Bronchial epithelial cell (primary cell): Measurements from ENCODE around the gene PHACTR3. TPM values are rescaled to one million over a fixed set of nuclear protein-coding genes. Genes with fewer than 3 reads are reported as not detected.

Experiments
- DNase-seq: peaks from one replicate; pipeline ENCODE4 v3.0.0-alpha.2; 2010; ENCODE audit warnings: low read depth
- FAIRE-seq: peaks from 2 replicates; lab custom pipeline; 2011; peaks lifted over from hg19 to GRCh38; lab: Jason Lieb, UNC
- H3K27me3 ChIP-seq: 2 replicates; pipeline ENCODE4 v1.5.1; 2011; ENCODE audit warnings: low read length; ENCODE audit not compliant: control insufficient read depth, insufficient read depth
- H3K36me3 ChIP-seq: 2 replicates; pipeline ENCODE4 v1.5.1; 2011; ENCODE audit warnings: low read length; ENCODE audit not compliant: control insufficient read depth, insufficient read depth
- H3K4me3 ChIP-seq: 2 replicates; pipeline ENCODE4 v1.5.1; 2011; ENCODE audit warnings: mild to moderate bottlenecking, low read depth, low read length, control low read depth
- total RNA-seq: library from RNA; depleted of rRNA; stranded (reverse); fragments of >200 nt; gene quantifications from 2 replicates; pipeline ENCODE4 v1.2.1, GENCODE V29; 2014
- TF ChIP-seq, protein P1 (sequence below): IDR thresholded peaks from 2 replicates; pipeline ENCODE4 v1.5.1; 2011; ENCODE audit warnings: mild to moderate bottlenecking, moderate library complexity, low read length, control low read depth, inconsistent platforms; ENCODE audit not compliant: insufficient read depth, severe bottlenecking

PHACTR3 gene
- total RNA-seq, 1 donor from 2014 or later: 15.0 TPM

GRCh38 chr20:59670786-59671492, 66.6 kb downstream of the PHACTR3 start:
- Histone ChIP-seq H3K4me3 (no peak overlapping the region), H3K36me3 (no peaks in the 10 kb centered on the region), H3K27me3 (no peaks in the 10 kb centered on the region)
- no peak for FAIRE-seq
- no peak for DNase-seq
- TF ChIP-seq, protein P1, sequence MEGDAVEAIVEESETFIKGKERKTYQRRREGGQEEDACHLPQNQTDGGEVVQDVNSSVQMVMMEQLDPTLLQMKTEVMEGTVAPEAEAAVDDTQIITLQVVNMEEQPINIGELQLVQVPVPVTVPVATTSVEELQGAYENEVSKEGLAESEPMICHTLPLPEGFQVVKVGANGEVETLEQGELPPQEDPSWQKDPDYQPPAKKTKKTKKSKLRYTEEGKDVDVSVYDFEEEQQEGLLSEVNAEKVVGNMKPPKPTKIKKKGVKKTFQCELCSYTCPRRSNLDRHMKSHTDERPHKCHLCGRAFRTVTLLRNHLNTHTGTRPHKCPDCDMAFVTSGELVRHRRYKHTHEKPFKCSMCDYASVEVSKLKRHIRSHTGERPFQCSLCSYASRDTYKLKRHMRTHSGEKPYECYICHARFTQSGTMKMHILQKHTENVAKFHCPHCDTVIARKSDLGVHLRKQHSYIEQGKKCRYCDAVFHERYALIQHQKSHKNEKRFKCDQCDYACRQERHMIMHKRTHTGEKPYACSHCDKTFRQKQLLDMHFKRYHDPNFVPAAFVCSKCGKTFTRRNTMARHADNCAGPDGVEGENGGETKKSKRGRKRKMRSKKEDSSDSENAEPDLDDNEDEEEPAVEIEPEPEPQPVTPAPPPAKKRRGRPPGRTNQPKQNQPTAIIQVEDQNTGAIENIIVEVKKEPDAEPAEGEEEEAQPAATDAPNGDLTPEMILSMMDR: no peak

DNA sequence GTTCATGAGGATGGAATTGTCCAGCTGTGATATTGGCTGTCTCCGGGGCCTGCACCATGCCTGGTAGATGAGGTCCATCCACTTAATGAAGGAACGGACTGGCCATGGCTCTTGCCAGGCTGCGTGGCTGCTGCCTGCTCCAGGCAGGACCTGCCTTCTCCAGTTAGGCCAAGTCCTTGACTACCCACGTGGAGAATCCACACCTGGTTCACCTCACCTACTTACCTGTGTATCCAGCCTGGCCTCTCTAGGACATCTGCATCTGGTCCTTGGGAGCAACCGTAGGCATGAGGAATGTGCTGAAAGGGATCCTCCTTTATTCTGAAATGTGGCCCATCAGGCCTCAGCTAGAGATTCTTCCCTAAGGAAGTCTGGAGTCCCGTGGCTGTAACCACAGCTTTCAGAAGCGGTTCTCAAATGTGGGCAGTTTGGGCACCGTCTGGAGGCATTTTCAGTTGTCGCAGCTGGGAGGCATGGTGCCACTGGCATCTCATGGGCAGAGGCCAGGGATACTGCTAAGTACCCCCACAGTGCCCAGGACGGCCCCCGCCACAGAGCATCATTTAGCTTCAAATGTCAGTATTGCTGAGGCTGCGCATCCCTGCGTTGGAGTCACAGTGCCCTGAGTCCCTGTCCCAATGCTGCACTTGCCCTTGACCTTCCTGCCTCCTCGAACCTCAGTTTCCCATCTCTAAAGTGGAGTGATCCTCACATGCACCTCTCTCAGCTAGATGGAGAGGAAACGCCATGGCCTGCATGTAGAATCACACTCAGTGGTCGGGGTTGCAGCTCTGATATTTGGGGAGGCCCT, 67.5 kb downstream of the PHACTR3 start:
- Histone ChIP-seq H3K4me3 (no peak overlapping the region), H3K27me3 (no peaks in the 10 kb centered on the region), H3K36me3 (no peaks in the 10 kb centered on the region)
- no peak for DNase-seq
- TF ChIP-seq, protein P1: no peak
- no peak for FAIRE-seq

- no peaks in the 10 kb centered on the region for H3K27me3 ChIP-seq
- no peaks in the 10 kb centered on the region for H3K36me3 ChIP-seq
- FAIRE-seq (no peak), DNase-seq (no peak)
- TF ChIP-seq, protein P1: no peak
- no peak overlapping the region for H3K4me3 ChIP-seq
These were observed 68.2 kb downstream of the PHACTR3 start for GRCh38 chr20:59672576-59672975.

GRCh38 chr20:59673288-59673997, 69.1 kb downstream of the PHACTR3 start:
- H3K4me3 ChIP-seq: no peak overlapping the region
- H3K36me3 ChIP-seq: no peaks in the 10 kb centered on the region
- FAIRE-seq (no peak), DNase-seq (no peak)
- no peaks in the 10 kb centered on the region for H3K27me3 ChIP-seq
- TF ChIP-seq, protein P1: no peak

GRCh38 chr20:59673998-59674445, 69.7 kb downstream of the PHACTR3 start:
- FAIRE-seq (no peak), DNase-seq (no peak)
- H3K27me3 ChIP-seq: no peaks in the 10 kb centered on the region
- TF ChIP-seq, protein P1: no peak
- H3K36me3 ChIP-seq: no peaks in the 10 kb centered on the region
- no peak overlapping the region for H3K4me3 ChIP-seq
